Lung (tissue), 12 donors: ENCODE results near the gene MOB3B. TPM values are rescaled to one million over a fixed set of nuclear protein-coding genes. Genes with fewer than 3 reads are reported as not detected.

Experiments used
- ATAC-seq: fragments of 200-7000 bp; cut with Tn5 transposase; one replicate; pipeline ENCODE4 v1.9.1; 2020; ENCODE audit warnings: moderate number of reproducible peaks; ENCODE audit not compliant: insufficient read depth, low FRiP score
- DNase-seq, 3 donors: peaks; one replicate each; pipeline ENCODE4 v3.0.0-alpha.2; 2013 to 2017
- H3K27ac ChIP-seq, 2 donors: one replicate each; pipeline ENCODE4 v1.5.1; 2013; ENCODE audit warnings: mild to moderate bottlenecking in 2 of 2, moderate library complexity in 2 of 2, control low read depth in 1 of 2, inconsistent platforms in 1 of 2, low read depth in 1 of 2, low read length in 1 of 2
- H3K27me3 ChIP-seq, 3 donors: one replicate each; pipeline ENCODE4 v1.5.1; 2013; ENCODE audit warnings: low read length in 2 of 3; ENCODE audit not compliant: control insufficient read depth in 3 of 3, insufficient read depth in 3 of 3
- H3K36me3 ChIP-seq, 4 donors: one replicate each; pipeline ENCODE4 v1.5.1; 2013; ENCODE audit warnings: low read length in 4 of 4, mild to moderate bottlenecking in 1 of 4, moderate library complexity in 1 of 4; ENCODE audit not compliant: control insufficient read depth in 4 of 4, insufficient read depth in 4 of 4
- H3K4me1 ChIP-seq, 5 donors: one replicate each; pipeline ENCODE4 v1.5.1; 2013; ENCODE audit warnings: low read length in 5 of 5, mild to moderate bottlenecking in 2 of 5, moderate library complexity in 1 of 5; ENCODE audit not compliant: control insufficient read depth in 5 of 5, insufficient read depth in 5 of 5
- H3K4me3 ChIP-seq: one replicate; pipeline ENCODE4 v1.5.1; 2013; ENCODE audit warnings: mild to moderate bottlenecking, control low read depth, moderate library complexity
- H3K9ac ChIP-seq, 2 donors: one replicate each; pipeline ENCODE4 v1.5.1; 2013; ENCODE audit warnings: low read length in 2 of 2, control low read depth in 1 of 2; ENCODE audit not compliant: insufficient read depth in 1 of 2
- H3K9me3 ChIP-seq, 4 donors: one replicate each; pipeline ENCODE4 v1.5.1; 2013; ENCODE audit warnings: low read length in 3 of 4, mild to moderate bottlenecking in 1 of 4, moderate library complexity in 1 of 4; ENCODE audit not compliant: control insufficient read depth in 4 of 4, insufficient read depth in 3 of 4
- CTCF ChIP-seq: IDR thresholded peaks from 2 replicates; pipeline ENCODE4 v1.5.1; 2012; ENCODE audit warnings: mild to moderate bottlenecking; ENCODE audit errors: control extremely low read depth, extremely low read depth
- WGBS, 2 donors: extraction: QIAGEN DNeasy Blood & Tissue Kit; methylation state at CpG; one replicate each; pipeline ENCODE4 v1.1.7; 2013; 5-methylcytosine and 5-hydroxymethylcytosine counted together
- polyA plus RNA-seq, 2 donors: library from polyadenylated mRNA; stranded (reverse); fragments of 200-250 nt; gene quantifications; one replicate each; pipeline ENCODE4 v1.2.1, GENCODE V29; 2013
- total RNA-seq, 2 donors: library from RNA; depleted of rRNA in 1 of 2; stranded (reverse); fragments of >200 nt in 1 of 2; gene quantifications; one replicate each; pipeline ENCODE4 v1.2.1, GENCODE V29; 2014 to 2021
- donor health status: control.
- donor health status: control.
- donor health status: Bipolar disorder and iron deficiency.
- donor health status: healthy.
- donor health status: DM: yes; HTN: yes; CAD: no.

MOB3B gene
- total and polyA plus RNA-seq, 4 donors, result 1.6 to 12.9 (median 6.4) TPM

GRCh38 chr9:27337833-27338526 is 191.6 kb downstream of the MOB3B start:
- DNase-seq (no peak), ATAC-seq (no peak)
- Histone ChIP-seq H3K4me3 (no peak overlapping the region), H3K9ac (no peak overlapping the region), H3K36me3 (no peaks in the 10 kb centered on the region), H3K9me3 (no peaks in the 10 kb centered on the region), H3K27me3 (no peaks in the 10 kb centered on the region), H3K4me1 (peaks cover 0 to 63% (median 30%) of the 10 kb centered on the region in 5 donors), H3K27ac (peak overlapping the region in 1 of 2 donors; percentile 75)
- no peak for TF ChIP-seq CTCF
- WGBS, 2 donors, result 31 to 41% methylated on average over 5 of the region's 5 CpGs

GRCh38 chr9:27337236-27337635 is 192.4 kb downstream of the MOB3B start:
- Histone ChIP-seq H3K27ac (peak overlapping the region in 1 of 2 donors; percentile 75), H3K27me3 (no peaks in the 10 kb centered on the region), H3K4me1 (peaks cover 0 to 63% (median 30%) of the 10 kb centered on the region in 5 donors), H3K36me3 (no peaks in the 10 kb centered on the region), H3K9me3 (no peaks in the 10 kb centered on the region), H3K4me3 (no peak overlapping the region), H3K9ac (no peak overlapping the region)
- TF ChIP-seq CTCF, result no peak
- 74 to 75% methylated on average over 3 of the region's 3 CpGs for WGBS, 2 donors
- no peak for ATAC-seq
- peak in 2 of 3 donors; percentile 62 to 66 for DNase-seq

GRCh38 chr9:27336829-27337228 is 192.8 kb downstream of the MOB3B start:
- TF ChIP-seq CTCF, result no peak
- DNase-seq (no peak), ATAC-seq (no peak)
- no peak overlapping the region for H3K4me3 ChIP-seq
- no peak overlapping the region for H3K27ac ChIP-seq
- H3K36me3 ChIP-seq, result no peaks in the 10 kb centered on the region
- H3K27me3 ChIP-seq, result no peaks in the 10 kb centered on the region
- peaks cover 0 to 63% (median 30%) of the 10 kb centered on the region in 5 donors for H3K4me1 ChIP-seq
- no peak overlapping the region for H3K9ac ChIP-seq
- no peaks in the 10 kb centered on the region for H3K9me3 ChIP-seq
- WGBS, 2 donors, result 95 to 97% methylated on average over 10 of the region's 10 CpGs
